Ovary (tissue), 9 donors: ENCODE results near the gene FBXO11. TPM values are rescaled to one million over a fixed set of nuclear protein-coding genes. Genes with fewer than 3 reads are reported as not detected.

ENCODE experiments used
- DNase-seq, 5 donors: peaks; one replicate each; pipeline ENCODE4 v3.0.0-alpha.2; 2019 to 2020
- H3K27ac ChIP-seq, 2 donors: fragments of 200-600 bp; one replicate each; pipeline versions ENCODE4 v1.5.1 to v1.8.0; 2019 to 2022
- H3K27me3 ChIP-seq: fragments of 200-600 bp; one replicate; pipeline ENCODE4 v1.8.0; 2022
- H3K36me3 ChIP-seq: fragments of 200-600 bp; sonication (generic); one replicate; pipeline ENCODE4 v1.5.1; 2019
- H3K4me1 ChIP-seq: one replicate; pipeline ENCODE4 v1.8.1; 2013; ENCODE audit warnings: mild to moderate bottlenecking, moderate library complexity; ENCODE audit not compliant: insufficient read depth
- H3K4me3 ChIP-seq: fragments of 200-600 bp; sonication (generic); one replicate; pipeline ENCODE4 v1.5.1; 2017
- H3K9me3 ChIP-seq, 2 donors: fragments of 200-600 bp in 1 of 2; sonication (generic) in 1 of 2; one replicate each; pipeline versions ENCODE4 v1.5.1 to v1.8.1; 2013 to 2019; ENCODE audit warnings: mild to moderate bottlenecking in 1 of 2, moderate library complexity in 1 of 2
- EP300 ChIP-seq: sonication (generic); formaldehyde crosslinking; IDR thresholded peaks from one replicate; pipeline ENCODE4 v1.6.1; 2017; ENCODE audit warnings: antibody characterized with exemption
- POLR2A ChIP-seq: fragments of 450-650 bp; IDR thresholded peaks from one replicate; pipeline ENCODE4 v1.6.1; 2017; ENCODE audit warnings: antibody characterized with exemption, mild to moderate bottlenecking, moderate library complexity
- WGBS, 3 donors: extraction: QIAGEN DNeasy Blood & Tissue Kit in 1 of 3; methylation state at CpG; one replicate each; pipeline versions ENCODE4 v1.1.5 to v1.1.7; 2013 to 2017; 5-methylcytosine and 5-hydroxymethylcytosine counted together
- intact Hi-C, 4 donors: fragments of 100-400 bp; cut with DNase I; formaldehyde crosslinking; loops; one replicate each; pipeline versions ENCODE4 v1.11.0 to v1.15.1; 2022 to 2023
- polyA plus RNA-seq, 2 donors: library from polyadenylated mRNA; stranded (reverse); fragments of 200-250 nt in 1 of 2; fragments of 350-450 nt in 1 of 2; fragmentation: Illumina TruSeq in 1 of 2; extraction: RNeasy Lipid Tissue Mini Kit (QIAGEN cat#74804) in 1 of 2; gene quantifications; one replicate each; pipeline ENCODE4 v1.2.3, GENCODE V29; 2013 to 2014
- total RNA-seq, 7 donors: library from RNA; depleted of rRNA in 2 of 7; stranded (reverse); fragments of >200 nt in 2 of 7; fragmentation: NEBNext Ultra II Directional in 3 of 7; extraction: Animal tissue kit (Norgen Biotek cat#: 25700) in 3 of 7; gene quantifications; one replicate each; pipeline versions ENCODE4 v1.1.0 to v1.2.4, GENCODE V29; 2016 to 2023
- TF ChIP-seq, protein P1 (sequence below), 3 donors: fragments of 450-650 bp in 2 of 3; fragments of 200-600 bp in 1 of 3; IDR thresholded peaks; one replicate each; pipeline versions ENCODE4 v1.5.1 to v1.8.0; 2016 to 2022; ENCODE audit warnings: antibody characterized with exemption in 3 of 3, mild to moderate bottlenecking in 1 of 3
- donor health status: DM: no; HTN: no; CAD: no; lungs with moderate emphysema.
- donor health status: DM: no; HTN: no; CAD: no.
- donor health status: Bipolar disorder and iron deficiency.
- donor health status: DM: yes; HTN: yes; CAD: no.
- donor health status: DM: no; HTN: no; CAD: no.
- donor health status: DM: yes; HTN: yes; CAD: no.

FBXO11 gene
- total and polyA plus RNA-seq, 9 donors: 35.6 to 85.9 (median 71.1) TPM

DNA sequence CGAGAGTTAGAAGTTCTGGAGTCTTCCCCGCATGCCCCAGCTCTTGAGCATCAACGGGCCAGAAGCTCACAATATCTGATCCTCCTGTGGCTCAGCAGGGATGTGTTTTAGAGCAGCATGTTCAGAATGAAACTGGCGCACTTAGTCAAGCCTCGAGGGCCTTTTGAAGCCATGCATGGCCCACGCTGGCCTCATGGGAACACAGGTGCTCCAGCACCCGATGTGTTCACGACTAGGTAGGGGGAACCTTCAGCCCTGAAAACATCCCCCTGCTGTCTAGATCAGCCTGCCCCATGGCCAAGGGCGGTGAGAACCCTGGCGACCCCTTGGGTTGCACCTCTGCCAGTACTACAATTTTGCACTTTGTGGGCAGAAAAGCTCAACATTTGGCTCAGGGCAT lies 90.5 kb downstream of the FBXO11 start:
- TF ChIP-seq, protein P1, sequence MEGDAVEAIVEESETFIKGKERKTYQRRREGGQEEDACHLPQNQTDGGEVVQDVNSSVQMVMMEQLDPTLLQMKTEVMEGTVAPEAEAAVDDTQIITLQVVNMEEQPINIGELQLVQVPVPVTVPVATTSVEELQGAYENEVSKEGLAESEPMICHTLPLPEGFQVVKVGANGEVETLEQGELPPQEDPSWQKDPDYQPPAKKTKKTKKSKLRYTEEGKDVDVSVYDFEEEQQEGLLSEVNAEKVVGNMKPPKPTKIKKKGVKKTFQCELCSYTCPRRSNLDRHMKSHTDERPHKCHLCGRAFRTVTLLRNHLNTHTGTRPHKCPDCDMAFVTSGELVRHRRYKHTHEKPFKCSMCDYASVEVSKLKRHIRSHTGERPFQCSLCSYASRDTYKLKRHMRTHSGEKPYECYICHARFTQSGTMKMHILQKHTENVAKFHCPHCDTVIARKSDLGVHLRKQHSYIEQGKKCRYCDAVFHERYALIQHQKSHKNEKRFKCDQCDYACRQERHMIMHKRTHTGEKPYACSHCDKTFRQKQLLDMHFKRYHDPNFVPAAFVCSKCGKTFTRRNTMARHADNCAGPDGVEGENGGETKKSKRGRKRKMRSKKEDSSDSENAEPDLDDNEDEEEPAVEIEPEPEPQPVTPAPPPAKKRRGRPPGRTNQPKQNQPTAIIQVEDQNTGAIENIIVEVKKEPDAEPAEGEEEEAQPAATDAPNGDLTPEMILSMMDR (IDR thresholded peaks at IDR 0.05): no peak
- TF ChIP-seq EP300 (no peak), POLR2A (no peak)
- Histone ChIP-seq H3K27me3 (no peaks in the 10 kb centered on the region), H3K36me3 (no peaks in the 10 kb centered on the region), H3K4me3 (no peak overlapping the region), H3K4me1 (peaks cover 2% of the 10 kb centered on the region), H3K27ac (no peak overlapping the region), H3K9me3 (no peaks in the 10 kb centered on the region)
- 93 to 96% (median 95%) methylated on average over 10 of the region's 10 CpGs for WGBS, 3 donors
- DNase-seq: no peak
- intact Hi-C loops: no loop called here

DNA sequence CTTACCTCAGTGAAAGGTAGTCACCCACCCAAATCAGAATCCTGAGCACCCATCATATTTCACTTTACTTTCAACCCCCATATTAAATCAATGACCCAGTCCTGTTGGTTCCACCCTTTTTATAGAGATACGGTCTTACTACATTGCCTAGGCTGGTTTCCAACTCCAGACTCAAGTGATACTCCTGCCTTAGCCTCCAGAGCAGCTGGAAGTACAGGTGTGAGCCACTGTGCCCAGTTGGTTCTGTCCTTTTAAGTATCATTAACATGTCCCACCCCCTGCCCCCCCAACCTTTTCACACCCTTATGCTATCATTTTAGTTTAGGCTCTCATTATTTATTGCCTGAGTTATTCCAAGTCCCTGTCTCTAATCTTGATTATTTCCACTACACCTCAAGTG lies 94.6 kb downstream of the FBXO11 start:
- no peak for DNase-seq
- intact Hi-C loops: no loop called here
- peaks cover 2% of the 10 kb centered on the region for H3K4me1 ChIP-seq
- H3K36me3 ChIP-seq: no peaks in the 10 kb centered on the region
- 81 to 88% (median 83%) methylated on average over 1 of the region's 1 CpG for WGBS, 3 donors
- TF ChIP-seq, protein P1 (IDR thresholded peaks at IDR 0.05): no peak
- TF ChIP-seq POLR2A: no peak
- TF ChIP-seq EP300: no peak
- no peak overlapping the region for H3K27ac ChIP-seq
- no peak overlapping the region for H3K4me3 ChIP-seq
- H3K27me3 ChIP-seq: no peaks in the 10 kb centered on the region
- no peaks in the 10 kb centered on the region for H3K9me3 ChIP-seq

DNA sequence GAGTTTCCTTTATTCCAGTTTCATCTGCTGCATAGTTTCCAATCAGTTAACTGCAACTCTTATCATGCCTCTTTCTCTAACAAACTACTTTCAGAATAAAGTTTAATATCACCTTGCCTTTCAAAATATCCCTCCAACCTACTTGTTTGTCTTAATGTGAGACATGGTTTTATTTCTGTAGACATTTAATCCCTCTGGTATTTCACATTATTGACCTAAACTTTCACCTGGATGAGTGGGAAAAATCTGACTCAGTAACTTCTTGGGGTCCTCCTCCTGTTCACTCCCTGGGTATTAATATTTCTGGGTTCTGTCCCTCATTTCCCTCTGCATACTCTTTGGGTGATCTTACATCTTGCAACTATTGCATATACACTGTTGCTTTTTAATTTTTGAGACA lies 95.4 kb downstream of the FBXO11 start:
- Histone ChIP-seq H3K27me3 (no peaks in the 10 kb centered on the region), H3K9me3 (no peaks in the 10 kb centered on the region), H3K4me1 (peaks cover 2% of the 10 kb centered on the region), H3K4me3 (no peak overlapping the region), H3K27ac (no peak overlapping the region), H3K36me3 (no peaks in the 10 kb centered on the region)
- DNase-seq: no peak
- TF ChIP-seq POLR2A: no peak
- TF ChIP-seq EP300: no peak
- TF ChIP-seq, protein P1 (IDR thresholded peaks at IDR 0.05): no peak
- intact Hi-C loops: no loop called here

- TF ChIP-seq POLR2A: no peak
- TF ChIP-seq EP300: no peak
- TF ChIP-seq, protein P1 (IDR thresholded peaks at IDR 0.05): no peak
- Histone ChIP-seq H3K4me3 (no peak overlapping the region), H3K4me1 (peaks cover 2% of the 10 kb centered on the region), H3K27me3 (no peaks in the 10 kb centered on the region), H3K36me3 (no peaks in the 10 kb centered on the region), H3K27ac (no peak overlapping the region), H3K9me3 (no peaks in the 10 kb centered on the region)
- 70 to 74% (median 73%) methylated on average over 2 of the region's 2 CpGs for WGBS, 3 donors
- intact Hi-C loops: no loop called here
- no peak for DNase-seq
Observed at GRCh38 chr2:47809903-47810302, 96.4 kb downstream of the FBXO11 start.

GRCh38 chr2:47808614-47809013 lies 97.7 kb downstream of the FBXO11 start:
- Histone ChIP-seq H3K27me3 (no peaks in the 10 kb centered on the region), H3K9me3 (peaks cover 0 to under 1% of the 10 kb centered on the region in 2 donors), H3K4me1 (peaks cover 2% of the 10 kb centered on the region), H3K27ac (peak overlapping the region in 1 of 2 donors; percentile 4), H3K4me3 (no peak overlapping the region), H3K36me3 (no peaks in the 10 kb centered on the region)
- DNase-seq: no peak
- TF ChIP-seq, protein P1 (IDR thresholded peaks at IDR 0.05): no peak
- TF ChIP-seq POLR2A (no peak), EP300 (no peak)
- WGBS, 3 donors: 53 to 62% (median 53%) methylated on average over 4 of the region's 4 CpGs
- intact Hi-C loops: no loop called here
